GM12878 (cell line): ENCODE results near the gene GALNTL6.

Experiments used
- CTCF ChIP-seq, 3 experiments: IDR thresholded peaks in 2 of 3; conservative IDR thresholded peaks in 1 of 3; 2 replicates each; pipeline ENCODE4 v1.5.1; 2011; ENCODE audit warnings: low read depth in 3 of 3, low read length in 3 of 3, mild to moderate bottlenecking in 3 of 3, control low read depth in 2 of 3, moderate library complexity in 2 of 3, inconsistent platforms in 1 of 3, mixed read lengths in 1 of 3; ENCODE audit not compliant: control insufficient read depth in 2 of 3, insufficient read depth in 1 of 3; ENCODE audit errors: extremely low read depth in 1 of 3
- FOXM1 ChIP-seq: IDR thresholded peaks from 2 replicates; pipeline ENCODE4 v1.6.1; 2012; ENCODE audit warnings: low read depth, mild to moderate bottlenecking, inconsistent platforms, low read length, moderate library complexity
- IRF3 ChIP-seq: fragments of 450-650 bp; IDR thresholded peaks from 2 replicates; pipeline ENCODE4 v1.6.1; 2014; ENCODE audit warnings: mild to moderate bottlenecking
- RAD21 ChIP-seq: IDR thresholded peaks from 2 replicates; pipeline ENCODE4 v1.6.1; 2011; ENCODE audit warnings: mild to moderate bottlenecking, low read depth, low read length, moderate library complexity; ENCODE audit not compliant: insufficient read depth
- REST ChIP-seq: IDR thresholded peaks from 2 replicates; pipeline ENCODE4 v1.6.1; 2012; ENCODE audit warnings: mild to moderate bottlenecking, low read depth, low read length
- TBL1XR1 ChIP-seq: IDR thresholded peaks from 2 replicates; pipeline ENCODE4 v1.6.1; 2012; ENCODE audit warnings: low read depth, low read length, improper control_type of control experiment
- USF1 ChIP-seq: IDR thresholded peaks from 2 replicates; pipeline ENCODE4 v1.6.1; 2011; ENCODE audit warnings: borderline replicate concordance, low read depth, mild to moderate bottlenecking, moderate library complexity, mixed read lengths, low read length; ENCODE audit not compliant: insufficient read depth; ENCODE audit errors: extremely low read length

- TF ChIP-seq RAD21 = no peak
- TF ChIP-seq CTCF (IDR thresholded peaks at IDR 0.05 in 2 of 3, conservative IDR thresholded peaks at IDR 0.05 in 1 of 3; ENCODE audit: control insufficient read depth in 2 of 3, extremely low read depth in 1 of 3, insufficient read depth in 1 of 3, low read depth in 3 of 3, low read length in 3 of 3) = no peak
- TF ChIP-seq IRF3 = no peak
- no peak for TF ChIP-seq USF1
- TF ChIP-seq TBL1XR1 = no peak
- TF ChIP-seq REST = no peak
- TF ChIP-seq FOXM1 = no peak
These were observed 1192.9 kb downstream of the GALNTL6 start for GRCh38 chr4:173005912-173006633.
